GM12801 (cell line): ENCODE data around the gene RALGAPA2.

ENCODE experiments used
- CTCF ChIP-seq: IDR thresholded peaks from one replicate; pipeline ENCODE4 v1.5.1; 2011; ENCODE audit warnings: control low read depth; ENCODE audit not compliant: insufficient read length; ENCODE audit errors: extremely low read depth

The RALGAPA2 gene

GRCh38 chr20:20561841-20562240 is 150.6 kb downstream of the RALGAPA2 start:
- no peak for TF ChIP-seq CTCF

GRCh38 chr20:20561172-20561571 is 151.3 kb downstream of the RALGAPA2 start:
- TF ChIP-seq CTCF, result no peak

- no peak for TF ChIP-seq CTCF
Measured at GRCh38 chr20:20557406-20557805, 155.0 kb downstream of the RALGAPA2 start.

- no peak for TF ChIP-seq CTCF
Measured at GRCh38 chr20:20555838-20556237, 156.6 kb downstream of the RALGAPA2 start.

- no peak for TF ChIP-seq CTCF
Measured at GRCh38 chr20:20554951-20555350, 157.5 kb downstream of the RALGAPA2 start.

GRCh38 chr20:20553541-20553940 is 158.9 kb downstream of the RALGAPA2 start:
- TF ChIP-seq CTCF, result no peak

GRCh38 chr20:20552076-20552475 is 160.4 kb downstream of the RALGAPA2 start:
- TF ChIP-seq CTCF, result no peak

GRCh38 chr20:20551409-20551808 is 161.0 kb downstream of the RALGAPA2 start:
- no peak for TF ChIP-seq CTCF
